Astrocyte of the cerebellum (primary cell): ENCODE data around the gene LAMC3.

Experiments used
- DNase-seq: peaks from one replicate; pipeline ENCODE4 v3.0.0-alpha.2; 2011; ENCODE audit warnings: low read depth
- H3K4me3 ChIP-seq: 2 replicates; pipeline ENCODE4 v1.5.1; 2011; ENCODE audit warnings: mild to moderate bottlenecking, low read depth, low read length, moderate library complexity
- CTCF ChIP-seq: IDR thresholded peaks from 2 replicates; pipeline ENCODE4 v1.5.1; 2012; ENCODE audit warnings: low read length, low read depth, moderate library complexity, mild to moderate bottlenecking; ENCODE audit errors: missing control alignments
- in situ Hi-C: cut with HindIII; loops from 2 replicates; pipeline ENCODE4 v1.10.0; 2017; ENCODE audit warnings: low sequenced_read_pairs

LAMC3 gene

GRCh38 chr9:131116281-131117120 lies 107.5 kb downstream of the LAMC3 start:
- H3K4me3 ChIP-seq, result no peak overlapping the region
- no peak for TF ChIP-seq CTCF
- no peak for DNase-seq
- in situ Hi-C loops, result no loop called here

GRCh38 chr9:131117121-131117761 lies 108.3 kb downstream of the LAMC3 start:
- no peak for TF ChIP-seq CTCF
- no peak overlapping the region for H3K4me3 ChIP-seq
- in situ Hi-C loops, result no loop called here
- DNase-seq, result no peak

GRCh38 chr9:131117762-131118145 lies 108.8 kb downstream of the LAMC3 start:
- no peak for TF ChIP-seq CTCF
- no peak overlapping the region for H3K4me3 ChIP-seq
- no peak for DNase-seq
- in situ Hi-C loops, result no loop called here

GRCh38 chr9:131119600-131119999 lies 110.6 kb downstream of the LAMC3 start:
- in situ Hi-C loops, result no loop called here
- no peak for TF ChIP-seq CTCF
- no peak overlapping the region for H3K4me3 ChIP-seq
- DNase-seq, result no peak

- no peak for DNase-seq
- H3K4me3 ChIP-seq, result no peak overlapping the region
- in situ Hi-C loops, result no loop called here
- TF ChIP-seq CTCF, result no peak
Measured at GRCh38 chr9:131120620-131121228, 111.8 kb downstream of the LAMC3 start.

GRCh38 chr9:131121346-131121745 lies 112.4 kb downstream of the LAMC3 start:
- no peak for TF ChIP-seq CTCF
- in situ Hi-C loops, result no loop called here

More at GRCh38 chr9:131121346-131121745, 112.4 kb downstream of the LAMC3 start:
- no peak for DNase-seq
- H3K4me3 ChIP-seq, result no peak overlapping the region
